ENCODE data around the gene FBXO38. TPM values are rescaled to one million over a fixed set of nuclear protein-coding genes. Genes with fewer than 3 reads are reported as not detected.

The FBXO38 gene
- total RNA-seq, 1 donor from 2014 or later = 132 TPM

DNA sequence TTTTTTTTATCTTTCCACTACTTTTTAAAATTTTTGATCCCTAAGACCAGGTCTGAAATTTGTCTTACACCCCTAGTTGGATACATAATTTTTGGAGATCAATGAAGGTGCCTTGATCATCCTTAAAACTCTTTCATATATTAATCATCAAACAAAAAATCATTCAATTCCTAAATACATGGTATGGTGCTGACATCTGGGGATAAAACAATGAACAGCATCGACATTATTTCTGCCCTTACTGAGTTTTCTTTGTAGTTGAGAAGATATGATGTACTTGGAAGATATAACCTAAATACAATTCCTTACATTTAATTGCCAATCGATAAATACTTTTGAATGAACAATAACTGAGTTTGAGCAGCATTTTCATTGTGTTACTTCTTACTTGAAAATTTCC, 30.1 kb upstream of the FBXO38 start:
- Mint-ChIP-seq H3K27me3 (ENCODE audit: unreplicated experiment) (no peaks in the 10 kb centered on the region), H3K36me3 (ENCODE audit: unreplicated experiment) (no peaks in the 10 kb centered on the region), H3K9me3 (ENCODE audit: unreplicated experiment) (no peaks in the 10 kb centered on the region), H3K27ac (ENCODE audit: unreplicated experiment) (no peak overlapping the region), H3K4me3 (ENCODE audit: unreplicated experiment) (no peak overlapping the region), H3K4me1 (ENCODE audit: low read depth, unreplicated experiment) (no peaks in the 10 kb centered on the region)
- TF ChIP-seq CTCF (IDR thresholded peaks at IDR 0.05; ENCODE audit: partially characterized antibody, unreplicated experiment) = no peak
- DNase-seq = no peak

DNA sequence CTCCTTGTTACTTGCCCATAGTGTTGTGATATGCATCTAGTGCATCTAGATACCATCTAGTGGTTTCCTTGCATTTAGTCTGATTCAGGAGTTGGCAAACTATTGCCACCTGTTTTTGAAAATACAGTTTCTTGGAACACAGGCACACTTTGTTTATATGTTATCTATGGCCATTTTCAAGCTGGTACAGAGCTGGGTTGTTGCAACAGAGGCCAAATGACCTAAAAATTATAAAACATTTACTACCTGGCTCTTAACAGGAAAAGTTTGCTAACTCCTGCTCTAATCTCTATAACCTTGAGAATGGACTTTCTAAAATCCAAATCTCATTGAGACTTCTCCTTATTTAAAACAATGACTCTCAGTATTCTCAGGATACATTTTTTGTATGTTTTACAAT, 19.4 kb upstream of the FBXO38 start:
- TF ChIP-seq CTCF (IDR thresholded peaks at IDR 0.05; ENCODE audit: partially characterized antibody, unreplicated experiment) = no peak
- Mint-ChIP-seq H3K9me3 (ENCODE audit: unreplicated experiment) (peaks cover 1% of the 10 kb centered on the region), H3K27ac (ENCODE audit: unreplicated experiment) (no peak overlapping the region), H3K4me3 (ENCODE audit: unreplicated experiment) (no peak overlapping the region), H3K27me3 (ENCODE audit: unreplicated experiment) (peaks cover 2% of the 10 kb centered on the region), H3K36me3 (ENCODE audit: unreplicated experiment) (peaks cover 11% of the 10 kb centered on the region), H3K4me1 (ENCODE audit: low read depth, unreplicated experiment) (no peaks in the 10 kb centered on the region)
- no peak for DNase-seq

DNA sequence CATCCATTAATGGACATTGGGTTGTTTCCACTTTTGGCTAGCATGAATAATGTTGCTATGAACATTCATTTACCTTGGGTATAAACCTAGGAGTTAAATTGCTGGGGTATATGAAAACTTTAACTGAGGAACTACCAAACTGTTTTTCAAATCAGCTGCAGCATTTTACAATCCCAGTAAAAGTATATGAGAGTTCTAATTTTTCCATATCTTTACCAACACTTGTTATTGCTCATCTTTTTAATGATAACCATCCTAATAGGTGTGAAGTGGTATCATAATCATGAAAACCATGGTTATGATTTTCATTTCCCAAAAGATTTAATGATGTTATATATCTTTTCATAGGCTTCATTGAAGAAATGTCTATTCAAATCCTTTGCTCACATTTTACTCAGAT, 15.5 kb upstream of the FBXO38 start:
- no peak for TF ChIP-seq CTCF (IDR thresholded peaks at IDR 0.05; ENCODE audit: partially characterized antibody, unreplicated experiment)
- Mint-ChIP-seq H3K4me1 (ENCODE audit: low read depth, unreplicated experiment) (no peaks in the 10 kb centered on the region), H3K9me3 (ENCODE audit: unreplicated experiment) (peaks cover 1% of the 10 kb centered on the region), H3K27me3 (ENCODE audit: unreplicated experiment) (no peaks in the 10 kb centered on the region), H3K4me3 (ENCODE audit: unreplicated experiment) (no peak overlapping the region), H3K27ac (ENCODE audit: unreplicated experiment) (no peak overlapping the region), H3K36me3 (ENCODE audit: unreplicated experiment) (peaks cover 11% of the 10 kb centered on the region)
- no peak for DNase-seq

GRCh38 chr5:148372166-148372725, 11.5 kb upstream of the FBXO38 start:
- H3K36me3 Mint-ChIP-seq (ENCODE audit: unreplicated experiment) = peaks cover 11% of the 10 kb centered on the region
- no peak overlapping the region for H3K27ac Mint-ChIP-seq (ENCODE audit: unreplicated experiment)
- TF ChIP-seq CTCF (IDR thresholded peaks at IDR 0.05; ENCODE audit: partially characterized antibody, unreplicated experiment) = no peak
- peaks cover 1% of the 10 kb centered on the region for H3K9me3 Mint-ChIP-seq (ENCODE audit: unreplicated experiment)
- no peaks in the 10 kb centered on the region for H3K4me1 Mint-ChIP-seq (ENCODE audit: low read depth, unreplicated experiment)
- no peaks in the 10 kb centered on the region for H3K27me3 Mint-ChIP-seq (ENCODE audit: unreplicated experiment)
- DNase-seq = no peak
- no peak overlapping the region for H3K4me3 Mint-ChIP-seq (ENCODE audit: unreplicated experiment)

DNA sequence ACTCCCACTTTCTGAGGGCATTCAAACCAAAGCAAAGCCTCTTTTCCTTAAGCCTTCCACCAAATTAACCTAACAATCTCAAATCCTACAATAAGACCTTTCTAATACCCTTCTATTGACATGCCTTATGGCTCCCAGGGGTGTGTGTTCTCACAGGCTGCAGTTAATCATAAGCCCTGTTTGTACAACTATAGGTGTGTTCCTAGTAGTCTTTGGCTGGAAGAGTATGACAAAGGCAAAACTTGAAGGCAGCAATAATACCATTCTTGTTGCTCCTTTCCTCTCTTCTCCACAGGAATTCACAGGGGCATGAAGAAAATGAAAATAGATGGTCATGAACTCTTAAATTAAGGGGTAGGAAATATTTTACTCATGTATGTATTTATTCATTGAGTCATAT, 10.9 kb upstream of the FBXO38 start:
- H3K27ac Mint-ChIP-seq (ENCODE audit: unreplicated experiment) = no peak overlapping the region
- H3K9me3 Mint-ChIP-seq (ENCODE audit: unreplicated experiment) = peaks cover 1% of the 10 kb centered on the region
- TF ChIP-seq CTCF (IDR thresholded peaks at IDR 0.05; ENCODE audit: partially characterized antibody, unreplicated experiment) = no peak
- peaks cover 10% of the 10 kb centered on the region for H3K36me3 Mint-ChIP-seq (ENCODE audit: unreplicated experiment)
- H3K4me1 Mint-ChIP-seq (ENCODE audit: low read depth, unreplicated experiment) = no peaks in the 10 kb centered on the region
- H3K27me3 Mint-ChIP-seq (ENCODE audit: unreplicated experiment) = no peaks in the 10 kb centered on the region
- DNase-seq = no peak
- no peak overlapping the region for H3K4me3 Mint-ChIP-seq (ENCODE audit: unreplicated experiment)
